Neuronal stem cell (in vitro differentiated cells): ENCODE results near the gene RADIL.

Source experiments
- DNase-seq: peaks from one replicate; pipeline ENCODE4 v3.0.0-alpha.2; 2013; ENCODE audit warnings: low spot score
- H2AFZ ChIP-seq: one replicate; pipeline ENCODE4 v1.6.1; 2013; ENCODE audit warnings: mild to moderate bottlenecking, low read length, inconsistent platforms
- H2AK5ac ChIP-seq: 2 replicates; pipeline ENCODE4 v1.6.1; 2013; ENCODE audit warnings: low read depth, mild to moderate bottlenecking, inconsistent platforms, low read length, moderate library complexity, mixed read lengths
- H2BK120ac ChIP-seq: 2 replicates; pipeline ENCODE4 v1.6.1; 2013; ENCODE audit warnings: low read depth, mild to moderate bottlenecking, inconsistent platforms, low read length, moderate library complexity, mixed read lengths
- H2BK12ac ChIP-seq: one replicate; pipeline ENCODE4 v1.6.1; 2013; ENCODE audit warnings: low read length, inconsistent platforms
- H2BK15ac ChIP-seq: 2 replicates; pipeline ENCODE4 v1.6.1; 2013; ENCODE audit warnings: mild to moderate bottlenecking, low read length, inconsistent platforms, mixed read lengths
- H2BK5ac ChIP-seq: one replicate; pipeline ENCODE4 v1.6.1; 2013; ENCODE audit warnings: inconsistent platforms, mild to moderate bottlenecking, low read length, moderate library complexity
- H3K14ac ChIP-seq: one replicate; pipeline ENCODE4 v1.6.1; 2013; ENCODE audit warnings: low read length, inconsistent platforms
- H3K18ac ChIP-seq: 2 replicates; pipeline ENCODE4 v1.6.1; 2013; ENCODE audit warnings: low read length, inconsistent platforms
- H3K23ac ChIP-seq: 2 replicates; pipeline ENCODE4 v1.6.1; 2013; ENCODE audit warnings: low read depth, mild to moderate bottlenecking, mixed read lengths, low read length, inconsistent platforms; ENCODE audit not compliant: poor library complexity
- H3K27ac ChIP-seq: replicated peaks from 3 replicates; pipeline ENCODE4 v1.5.1; 2013; ENCODE audit warnings: low read length, inconsistent platforms
- H3K27me3 ChIP-seq, 3 experiments: 2 replicates each; pipeline ENCODE4 v1.6.1; 2013; ENCODE audit warnings: low read length in 3 of 3, mild to moderate bottlenecking in 2 of 3, inconsistent platforms in 1 of 3, low read depth in 1 of 3, mixed read lengths in 1 of 3, moderate library complexity in 1 of 3; ENCODE audit not compliant: control insufficient read depth in 3 of 3, insufficient read depth in 3 of 3
- H3K36me3 ChIP-seq, 2 donors: replicated peaks in 1 of 2; 2 replicates each; pipeline ENCODE4 v1.6.1; 2013; ENCODE audit warnings: low read length in 2 of 2; ENCODE audit not compliant: control insufficient read depth in 2 of 2, insufficient read depth in 2 of 2
- H3K4ac ChIP-seq: 2 replicates; pipeline ENCODE4 v1.6.1; 2013; ENCODE audit warnings: inconsistent platforms, mild to moderate bottlenecking, low read length, moderate library complexity
- H3K4me1 ChIP-seq, 2 donors: 1 replicate in 1 of 2; 2 replicates in 1 of 2; pipeline ENCODE4 v1.6.1; 2013; ENCODE audit warnings: low read length in 2 of 2, low read depth in 1 of 2; ENCODE audit not compliant: control insufficient read depth in 2 of 2, insufficient read depth in 1 of 2
- H3K4me2 ChIP-seq: one replicate; pipeline ENCODE4 v1.6.1; 2013; ENCODE audit warnings: mild to moderate bottlenecking, low read length, inconsistent platforms; ENCODE audit not compliant: insufficient read depth, poor library complexity, severe bottlenecking
- H3K4me3 ChIP-seq, 2 donors: 2 replicates each; pipeline ENCODE4 v1.5.1; 2013; ENCODE audit warnings: low read length in 2 of 2, mild to moderate bottlenecking in 2 of 2, inconsistent platforms in 1 of 2, moderate library complexity in 1 of 2
- H3K79me1 ChIP-seq: one replicate; pipeline ENCODE4 v1.6.1; 2013; ENCODE audit warnings: low read depth, mild to moderate bottlenecking, inconsistent platforms, low read length, moderate library complexity
- H3K9ac ChIP-seq: one replicate; pipeline ENCODE4 v1.6.1; 2013; ENCODE audit warnings: mild to moderate bottlenecking, low read depth, low read length, inconsistent platforms; ENCODE audit not compliant: poor library complexity
- H3K9me3 ChIP-seq, 2 donors: replicated peaks in 1 of 2; 2 replicates each; pipeline versions ENCODE3 to v1.6.1; 2013; ENCODE audit warnings: low read length in 2 of 2, mild to moderate bottlenecking in 2 of 2, inconsistent platforms in 1 of 2, low read depth in 1 of 2, mixed read lengths in 1 of 2, moderate library complexity in 1 of 2; ENCODE audit not compliant: control insufficient read depth in 2 of 2, insufficient read depth in 1 of 2
- H4K8ac ChIP-seq: one replicate; pipeline ENCODE4 v1.6.1; 2013; ENCODE audit warnings: low read depth, mild to moderate bottlenecking, inconsistent platforms, low read length, moderate library complexity
- H4K91ac ChIP-seq: one replicate; pipeline ENCODE4 v1.6.1; 2013; ENCODE audit warnings: low read length, low read depth, mild to moderate bottlenecking, inconsistent platforms; ENCODE audit not compliant: poor library complexity
- WGBS, 2 donors: extraction: QIAGEN DNeasy Blood & Tissue Kit; methylation state at CpG; one replicate each; pipeline ENCODE4 v1.1.7; 2013; ENCODE audit warnings: missing lambda C conversion rate in 2 of 2, mixed read lengths in 1 of 2; ENCODE audit not compliant: insufficient read length in 2 of 2, insufficient replicate concordance in 1 of 2; ENCODE audit errors: extremely low coverage in 2 of 2; 5-methylcytosine and 5-hydroxymethylcytosine counted together

RADIL gene

GRCh38 chr7:4762121-4763055 lies 121.1 kb downstream of the RADIL start:
- Histone ChIP-seq H3K4me3 (no peak overlapping the region), H4K8ac (no peak overlapping the region), H4K91ac (no peak overlapping the region), H2BK5ac (no peak overlapping the region), H3K27ac (no peak overlapping the region), H2AFZ (no peak overlapping the region), H2BK120ac (no peak overlapping the region), H3K14ac (no peak overlapping the region), H2BK15ac (no peak overlapping the region), H2BK12ac (no peak overlapping the region), H3K9me3 (no peaks in the 10 kb centered on the region), H3K4me2 (no peak overlapping the region), H3K36me3 (peaks cover 49 to 92% of the 10 kb centered on the region in 2 donors), H3K18ac (no peak overlapping the region), H3K79me1 (peaks cover 4% of the 10 kb centered on the region), H3K9ac (no peak overlapping the region), H3K27me3 (no peaks in the 10 kb centered on the region), H3K4ac (no peak overlapping the region), H2AK5ac (no peak overlapping the region), H3K23ac (no peak overlapping the region), H3K4me1 (no peaks in the 10 kb centered on the region)
- WGBS, 2 donors: no CpG with 5 or more reads among the region's 54 CpGs
- no peak for DNase-seq

- H2BK15ac ChIP-seq: no peak overlapping the region
- H3K14ac ChIP-seq: no peak overlapping the region
- H2BK5ac ChIP-seq: no peak overlapping the region
- H3K4me1 ChIP-seq: no peaks in the 10 kb centered on the region
- no peak overlapping the region for H3K4ac ChIP-seq
- H3K18ac ChIP-seq: no peak overlapping the region
- H4K91ac ChIP-seq: no peak overlapping the region
- no peak overlapping the region for H3K4me2 ChIP-seq
- no peak overlapping the region for H2BK120ac ChIP-seq
- no peaks in the 10 kb centered on the region for H3K9me3 ChIP-seq
- no peak overlapping the region for H3K27ac ChIP-seq
- H2AK5ac ChIP-seq: no peak overlapping the region
- H3K4me3 ChIP-seq: no peak overlapping the region
- H3K36me3 ChIP-seq: peaks cover 50 to 93% of the 10 kb centered on the region in 2 donors
- no peak for DNase-seq
- H3K9ac ChIP-seq: no peak overlapping the region
- no peak overlapping the region for H3K23ac ChIP-seq
- peaks cover 4% of the 10 kb centered on the region for H3K79me1 ChIP-seq
- no peak overlapping the region for H2BK12ac ChIP-seq
- no peaks in the 10 kb centered on the region for H3K27me3 ChIP-seq
- no peak overlapping the region for H2AFZ ChIP-seq
- no CpG with 5 or more reads among the region's 26 CpGs for WGBS, 2 donors
- no peak overlapping the region for H4K8ac ChIP-seq
Measured at GRCh38 chr7:4760952-4761351, 122.6 kb downstream of the RADIL start.

DNA sequence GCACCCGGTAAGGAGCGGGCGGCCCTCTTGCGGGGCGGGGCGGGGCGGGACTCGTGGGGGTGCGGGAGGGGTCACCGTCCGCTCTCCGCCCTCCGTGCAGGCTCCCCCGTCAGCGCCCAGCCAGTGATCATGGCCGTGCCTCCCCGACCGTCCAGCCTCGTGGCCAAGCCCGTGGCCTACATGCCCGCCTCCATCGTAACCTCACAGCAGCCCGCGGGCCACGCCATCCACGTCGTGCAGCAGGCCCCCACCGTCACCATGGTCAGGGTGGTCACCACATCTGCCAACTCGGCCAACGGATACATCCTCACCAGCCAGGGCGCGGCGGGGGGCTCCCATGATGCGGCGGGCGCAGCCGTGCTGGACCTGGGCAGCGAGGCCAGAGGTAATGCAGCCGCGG lies 124.3 kb downstream of the RADIL start:
- no peaks in the 10 kb centered on the region for H3K9me3 ChIP-seq
- no CpG with 5 or more reads among the region's 40 CpGs for WGBS, 2 donors
- no peak overlapping the region for H3K23ac ChIP-seq
- no peak overlapping the region for H4K8ac ChIP-seq
- H2AK5ac ChIP-seq: no peak overlapping the region
- no peak for DNase-seq
- H3K9ac ChIP-seq: no peak overlapping the region
- no peak overlapping the region for H3K18ac ChIP-seq
- no peak overlapping the region for H2BK120ac ChIP-seq
- peaks cover 59 to 93% of the 10 kb centered on the region in 2 donors for H3K36me3 ChIP-seq
- H2AFZ ChIP-seq: no peak overlapping the region
- H3K4me1 ChIP-seq: no peaks in the 10 kb centered on the region
- H3K4me3 ChIP-seq: no peak overlapping the region
- H2BK15ac ChIP-seq: no peak overlapping the region
- H2BK12ac ChIP-seq: no peak overlapping the region
- H2BK5ac ChIP-seq: peak overlapping the region; percentile 87
- H4K91ac ChIP-seq: no peak overlapping the region
- no peaks in the 10 kb centered on the region for H3K27me3 ChIP-seq
- H3K79me1 ChIP-seq: peaks cover 4% of the 10 kb centered on the region
- no peak overlapping the region for H3K4ac ChIP-seq
- no peak overlapping the region for H3K4me2 ChIP-seq
- no peak overlapping the region for H3K14ac ChIP-seq
- H3K27ac ChIP-seq: no peak overlapping the region

- H3K4me2 ChIP-seq: no peak overlapping the region
- no peaks in the 10 kb centered on the region for H3K9me3 ChIP-seq
- H3K4me3 ChIP-seq: no peak overlapping the region
- no peak overlapping the region for H2BK12ac ChIP-seq
- H3K27me3 ChIP-seq: no peaks in the 10 kb centered on the region
- no peak overlapping the region for H2AK5ac ChIP-seq
- no peak overlapping the region for H3K9ac ChIP-seq
- no CpG with 5 or more reads among the region's 29 CpGs for WGBS, 2 donors
- no peak overlapping the region for H4K8ac ChIP-seq
- H3K79me1 ChIP-seq: peaks cover 5% of the 10 kb centered on the region
- no peak overlapping the region for H4K91ac ChIP-seq
- no peak overlapping the region for H2BK120ac ChIP-seq
- H2BK5ac ChIP-seq: no peak overlapping the region
- H2BK15ac ChIP-seq: no peak overlapping the region
- H3K27ac ChIP-seq: no peak overlapping the region
- no peak overlapping the region for H3K23ac ChIP-seq
- no peaks in the 10 kb centered on the region for H3K4me1 ChIP-seq
- H3K4ac ChIP-seq: no peak overlapping the region
- no peak overlapping the region for H3K18ac ChIP-seq
- H3K14ac ChIP-seq: no peak overlapping the region
- H2AFZ ChIP-seq: no peak overlapping the region
- H3K36me3 ChIP-seq: peaks cover 57 to 92% of the 10 kb centered on the region in 2 donors
- DNase-seq: no peak
Measured at GRCh38 chr7:4758791-4759190, 124.7 kb downstream of the RADIL start.
